Measurements from ENCODE around the gene MX1.
A peak's percentile ranks its signal among the peaks of the same experiment; 100 is the strongest.

The MX1 gene

GRCh38 chr21:41445465-41445862, 19.4 kb downstream of the MX1 start:
- no peak for DNase-seq (ENCODE audit: low spot score)
- no peak for ATAC-seq (ENCODE audit: low read depth)
- no peak for TF ChIP-seq CTCF (IDR thresholded peaks at IDR 0.05; ENCODE audit: poor library complexity, severe bottlenecking)
- no peak overlapping the region for H3K4me3 ChIP-seq (ENCODE audit: severe bottlenecking)
- no peaks in the 10 kb centered on the region; the same call in 1 of the 2 replicates for H3K36me3 ChIP-seq (ENCODE audit: low read depth)
- H3K4me1 ChIP-seq (ENCODE audit: insufficient read depth, poor library complexity, severe bottlenecking) = no peaks in the 10 kb centered on the region
- H3K9me3 ChIP-seq (ENCODE audit: severe bottlenecking) = no peaks in the 10 kb centered on the region
- no peak overlapping the region for H3K27ac ChIP-seq (ENCODE audit: poor library complexity, severe bottlenecking)
- H3K27me3 ChIP-seq (ENCODE audit: insufficient read depth, poor library complexity, severe bottlenecking) = no peaks in the 10 kb centered on the region

DNA sequence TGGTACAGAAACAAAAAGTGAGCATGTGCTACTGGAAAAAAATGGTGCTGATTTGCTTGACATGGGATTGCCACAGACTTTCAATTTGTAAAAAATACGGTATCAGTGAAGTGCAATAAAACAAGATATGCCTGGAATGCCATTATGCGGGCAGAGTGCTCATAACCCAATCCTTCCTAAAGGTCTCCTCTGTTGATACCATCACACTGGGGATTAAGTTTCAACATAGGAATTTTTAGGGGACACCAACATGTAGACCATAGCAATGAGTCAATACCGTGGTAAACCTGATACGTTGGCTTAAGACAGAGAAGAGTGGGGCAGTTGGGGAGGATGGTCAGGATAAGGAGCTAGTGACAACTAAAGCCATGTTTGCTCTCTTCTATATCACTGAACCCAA, 20.5 kb downstream of the MX1 start:
- no peaks in the 10 kb centered on the region for H3K4me1 ChIP-seq (ENCODE audit: insufficient read depth, poor library complexity, severe bottlenecking)
- no peak overlapping the region for H3K27ac ChIP-seq (ENCODE audit: poor library complexity, severe bottlenecking)
- no peaks in the 10 kb centered on the region; the same call in 1 of the 2 replicates for H3K36me3 ChIP-seq (ENCODE audit: low read depth)
- H3K9me3 ChIP-seq (ENCODE audit: severe bottlenecking) = no peaks in the 10 kb centered on the region
- no peak overlapping the region for H3K4me3 ChIP-seq (ENCODE audit: severe bottlenecking)
- no peak for TF ChIP-seq CTCF (IDR thresholded peaks at IDR 0.05; ENCODE audit: poor library complexity, severe bottlenecking)
- ATAC-seq (ENCODE audit: low read depth) = no peak
- DNase-seq (ENCODE audit: low spot score) = no peak
- no peaks in the 10 kb centered on the region for H3K27me3 ChIP-seq (ENCODE audit: insufficient read depth, poor library complexity, severe bottlenecking)

- no peak for DNase-seq (ENCODE audit: low spot score)
- Histone ChIP-seq H3K27me3 (ENCODE audit: insufficient read depth, poor library complexity, severe bottlenecking) (no peaks in the 10 kb centered on the region), H3K9me3 (ENCODE audit: severe bottlenecking) (no peaks in the 10 kb centered on the region), H3K4me1 (ENCODE audit: insufficient read depth, poor library complexity, severe bottlenecking) (no peaks in the 10 kb centered on the region), H3K36me3 (ENCODE audit: low read depth) (no peaks in the 10 kb centered on the region; the same call in 1 of the 2 replicates), H3K27ac (ENCODE audit: poor library complexity, severe bottlenecking) (no peak overlapping the region), H3K4me3 (ENCODE audit: severe bottlenecking) (no peak overlapping the region)
- ATAC-seq (ENCODE audit: low read depth) = no peak
- no peak for TF ChIP-seq CTCF (IDR thresholded peaks at IDR 0.05; ENCODE audit: poor library complexity, severe bottlenecking)
These were observed 21.3 kb downstream of the MX1 start for GRCh38 chr21:41447356-41447755.

- H3K36me3 ChIP-seq (ENCODE audit: low read depth) = no peaks in the 10 kb centered on the region
- TF ChIP-seq CTCF (IDR thresholded peaks at IDR 0.05; ENCODE audit: poor library complexity, severe bottlenecking) = no peak
- ATAC-seq (ENCODE audit: low read depth) (no peak), DNase-seq (ENCODE audit: low spot score) (no peak)
- no peak overlapping the region for H3K4me3 ChIP-seq (ENCODE audit: severe bottlenecking)
- no peaks in the 10 kb centered on the region for H3K27me3 ChIP-seq (ENCODE audit: insufficient read depth, poor library complexity, severe bottlenecking)
- no peaks in the 10 kb centered on the region for H3K9me3 ChIP-seq (ENCODE audit: severe bottlenecking)
- no peaks in the 10 kb centered on the region for H3K4me1 ChIP-seq (ENCODE audit: insufficient read depth, poor library complexity, severe bottlenecking)
- H3K27ac ChIP-seq (ENCODE audit: poor library complexity, severe bottlenecking) = no peak overlapping the region
These were observed 23.6 kb downstream of the MX1 start for GRCh38 chr21:41449613-41450012.

DNA sequence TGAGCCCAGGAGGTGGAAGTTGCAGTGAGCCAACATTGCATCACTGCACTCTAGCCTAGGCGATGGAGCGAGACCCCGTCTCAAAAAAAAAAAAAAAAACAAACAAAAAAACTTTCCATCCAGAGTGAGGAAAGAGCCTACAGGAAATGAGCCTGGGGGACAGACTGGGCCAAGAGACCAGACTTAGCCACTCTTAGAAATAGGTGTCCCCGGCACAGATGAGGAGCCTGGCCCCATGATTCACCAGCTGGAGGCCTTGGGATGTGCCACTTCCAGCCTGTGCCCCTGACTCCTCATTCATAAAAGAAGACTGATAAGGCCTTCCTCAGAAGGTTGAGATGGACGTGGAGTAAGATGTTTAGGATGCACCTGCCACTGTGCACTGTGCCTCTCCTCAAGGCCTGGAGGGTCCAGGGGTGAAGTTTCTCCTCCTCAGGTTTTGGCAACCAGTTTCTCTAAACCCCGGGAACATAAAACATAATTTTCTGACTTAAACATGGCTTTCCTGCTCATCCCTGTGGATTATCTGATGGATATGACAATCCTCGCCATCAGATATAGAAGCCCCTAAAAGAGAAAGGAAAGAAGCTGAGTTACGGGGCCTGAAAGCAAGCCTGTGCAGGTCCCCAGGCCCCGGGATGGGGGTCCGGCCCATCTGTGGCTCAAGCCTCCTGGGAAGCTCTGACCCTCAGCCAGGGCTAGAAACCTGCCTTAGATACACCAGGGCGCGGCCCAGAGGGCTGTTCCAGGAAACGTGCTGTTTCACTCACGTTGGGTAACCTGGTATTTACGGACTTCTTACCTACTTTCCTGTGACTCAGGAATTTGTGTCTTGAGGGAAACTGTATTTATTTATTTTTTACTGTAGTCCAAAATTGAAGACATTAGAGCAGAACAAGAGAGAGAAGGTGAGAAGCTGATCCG, 26.0 kb downstream of the MX1 start:
- no peaks in the 10 kb centered on the region for H3K4me1 ChIP-seq (ENCODE audit: insufficient read depth, poor library complexity, severe bottlenecking)
- ATAC-seq (ENCODE audit: low read depth) (peak; percentile 35; the same call in 1 of the 3 replicates), DNase-seq (ENCODE audit: low spot score) (no peak)
- no peak overlapping the region for H3K4me3 ChIP-seq (ENCODE audit: severe bottlenecking)
- no peak overlapping the region for H3K27ac ChIP-seq (ENCODE audit: poor library complexity, severe bottlenecking)
- no peaks in the 10 kb centered on the region for H3K27me3 ChIP-seq (ENCODE audit: insufficient read depth, poor library complexity, severe bottlenecking)
- TF ChIP-seq CTCF (IDR thresholded peaks at IDR 0.05; ENCODE audit: poor library complexity, severe bottlenecking) = no peak
- no peaks in the 10 kb centered on the region for H3K36me3 ChIP-seq (ENCODE audit: low read depth)
- H3K9me3 ChIP-seq (ENCODE audit: severe bottlenecking) = no peaks in the 10 kb centered on the region

All from RWPE2 (cell line).